HepG2 (cell line): ENCODE measurements around the gene CLASP1. TPM values are rescaled to one million over a fixed set of nuclear protein-coding genes. Genes with fewer than 3 reads are reported as not detected.

Experiments
- ATAC-seq: fragments of 200-7000 bp; cut with Tn5 transposase; 3 replicates; pipeline ENCODE4 v1.9.1; 2020; ENCODE audit warnings: mild to moderate bottlenecking, moderate library complexity
- BruUV-seq: library from RNA; stranded (reverse); fragments of 400-500 nt; replicated peaks from 2 replicates; lab custom pipeline; 2021; lab: Mats Ljungman, UMichigan
- CTCF ChIA-PET: fragments of 300-600 bp; formaldehyde crosslinking; extraction: SDS; loops from one replicate; lab custom pipeline; 2021; ENCODE audit warnings: low total read pairs, inconsistent platforms, low intra/inter-chr PET ratio; lab: Yijun Ruan, JAX
- POLR2A ChIA-PET: fragments of 350-600 bp; sonication (Branson Sonifier 250); formaldehyde crosslinking; loops from one replicate; lab custom pipeline; 2020; ENCODE audit warnings: antibody characterized with exemption, inconsistent platforms; lab: Yijun Ruan, JAX
- DNase-seq: peaks from one replicate; pipeline ENCODE4 v3.0.0-alpha.2; 2015; ENCODE audit warnings: low spot score
- FAIRE-seq: peaks from 3 replicates; lab custom pipeline; 2011; peaks lifted over from hg19 to GRCh38; lab: Jason Lieb, UNC
- H2AFZ ChIP-seq: one replicate; pipeline ENCODE4 v1.6.1; 2011; ENCODE audit warnings: low read length, inconsistent platforms
- H3K27ac ChIP-seq: fragments of 300-600 bp; 3 replicates; pipeline ENCODE4 v1.8.0; 2011; ENCODE audit warnings: mixed run types, mild to moderate bottlenecking, mixed read lengths, low read length, inconsistent platforms; ENCODE audit not compliant: insufficient read depth; ENCODE audit errors: extremely low read length
- H3K27me3 ChIP-seq, 2 experiments: fragments of 200-600 bp in 1 of 2; 2 replicates in 1 of 2; 3 replicates in 1 of 2; pipeline versions ENCODE4 v1.6.0 to v1.8.0; 2011; ENCODE audit warnings: low read length in 2 of 2, mild to moderate bottlenecking in 2 of 2, moderate library complexity in 2 of 2, inconsistent platforms in 1 of 2; ENCODE audit not compliant: insufficient read depth in 2 of 2, control insufficient read depth in 1 of 2
- H3K36me3 ChIP-seq, 2 experiments: fragments of 200-600 bp in 1 of 2; replicated peaks in 1 of 2; 2 replicates in 1 of 2; 3 replicates in 1 of 2; pipeline versions ENCODE4 v1.5.1 to v1.8.0; 2011; ENCODE audit warnings: low read length in 2 of 2, inconsistent platforms in 1 of 2; ENCODE audit not compliant: insufficient read depth in 2 of 2, control insufficient read depth in 1 of 2
- H3K4me1 ChIP-seq: 2 replicates; pipeline ENCODE4 v1.5.1; 2012; ENCODE audit warnings: low read length, inconsistent platforms; ENCODE audit not compliant: insufficient read depth
- H3K4me2 ChIP-seq: 2 replicates; pipeline ENCODE4 v1.6.0; 2011; ENCODE audit warnings: low read depth, low read length, inconsistent platforms
- H3K4me3 ChIP-seq, 3 experiments: fragments of 200-600 bp in 1 of 3; sonication (generic), shearing (Covaris generic) in 1 of 3; replicated peaks in 1 of 3; 2 replicates each; pipeline ENCODE4 v1.5.1; 2011 to 2016; ENCODE audit warnings: low read length in 3 of 3, inconsistent platforms in 2 of 3, low read depth in 2 of 3, mild to moderate bottlenecking in 2 of 3, control low read depth in 1 of 3, mixed read lengths in 1 of 3; ENCODE audit not compliant: insufficient read depth in 1 of 3
- H3K79me2 ChIP-seq: one replicate; pipeline ENCODE4 v1.6.1; 2011; ENCODE audit warnings: low read length, inconsistent platforms; ENCODE audit not compliant: insufficient read depth
- H3K9ac ChIP-seq: 2 replicates; pipeline ENCODE4 v1.6.0; 2011; ENCODE audit warnings: mild to moderate bottlenecking, low read depth, low read length, inconsistent platforms; ENCODE audit not compliant: insufficient read depth
- H3K9me3 ChIP-seq: 2 replicates; pipeline ENCODE4 v1.5.1; 2012; ENCODE audit warnings: mild to moderate bottlenecking, low read length
- H4K20me1 ChIP-seq: 2 replicates; pipeline ENCODE4 v1.6.0; 2011; ENCODE audit warnings: inconsistent platforms, mild to moderate bottlenecking, low read length, moderate library complexity; ENCODE audit not compliant: insufficient read depth
- DNMT3B ChIP-seq: conservative IDR thresholded peaks from 2 replicates; pipeline ENCODE4 v1.6.1; 2016; ENCODE audit warnings: missing biosample characterization, control low read depth
- IRX3 ChIP-seq: sonication (generic); formaldehyde crosslinking; IDR thresholded peaks from 2 replicates; pipeline ENCODE4 v1.8.1; 2023; ENCODE audit warnings: mild to moderate bottlenecking, low read depth, missing genetic modification reagents, borderline replicate concordance
- KMT2B ChIP-seq: IDR thresholded peaks from 2 replicates; pipeline ENCODE4 v1.6.1; 2016; ENCODE audit warnings: missing genetic modification reagents, missing compliant biosample characterization
- MEF2D ChIP-seq: sonication (generic); formaldehyde crosslinking; IDR thresholded peaks from 2 replicates; pipeline ENCODE4 v1.5.1; 2020; ENCODE audit warnings: mild to moderate bottlenecking, missing genetic modification reagents
- ZBTB2 ChIP-seq: sonication (generic); formaldehyde crosslinking; IDR thresholded peaks from 2 replicates; pipeline ENCODE4 v1.8.0; 2022; ENCODE audit warnings: low read depth, missing genetic modification reagents
- ZNF558 ChIP-seq: sonication (generic); formaldehyde crosslinking; IDR thresholded peaks from 2 replicates; pipeline ENCODE4 v1.9.0; 2022; ENCODE audit warnings: mild to moderate bottlenecking, missing genetic modification reagents, borderline replicate concordance
- WGBS: methylation state at CpG from one replicate; pipeline ENCODE4 v1.1.6; 2017; ENCODE audit warnings: low lambda C conversion rate; 5-methylcytosine and 5-hydroxymethylcytosine counted together
- in situ Hi-C: cut with HindIII; loops from 2 replicates; pipeline ENCODE4 v1.10.0; 2017; ENCODE audit warnings: low pct_unique_long_range_greater_than_20kb; ENCODE audit not compliant: extremely low pct_ligation_motif_present
- intact Hi-C: fragments of 100-400 bp; cut with micrococcal nuclease; formaldehyde crosslinking; loops from one replicate; pipeline ENCODE4 v1.10.0; 2022; ENCODE audit not compliant: unreplicated experiment
- polyA plus RNA-seq, 8 experiments: library from polyadenylated mRNA; depleted of rRNA in 3 of 8; stranded (reverse) in 7 of 8; unstranded in 1 of 8; fragments of >200 nt; fragmentation: Illumina TruSeq in 4 of 8; extraction: Trizol in 4 of 8; gene quantifications; 2 replicates each; pipeline versions ENCODE4 v1.2.1 to v1.2.3, GENCODE V29; 2011 to 2016; ENCODE audit warnings: low read depth in 4 of 8, missing spikeins in 1 of 8, mixed read lengths in 1 of 8; ENCODE audit not compliant: insufficient read depth in 1 of 8
- total RNA-seq, 5 experiments: library from RNA; depleted of rRNA; stranded (reverse); fragments of >200 nt; fragmentation: Illumina TruSeq; extraction: Trizol; gene quantifications; 2 replicates each; pipeline ENCODE4 v1.2.3, GENCODE V29; 2016; ENCODE audit warnings: low read depth in 1 of 5
- TF ChIP-seq, protein P1 (sequence below): sonication (generic); formaldehyde crosslinking; IDR thresholded peaks from 2 replicates; pipeline ENCODE4 v1.5.0; 2020; ENCODE audit warnings: mild to moderate bottlenecking, missing genetic modification reagents, borderline replicate concordance

Gene CLASP1
- total and polyA plus RNA-seq, 2 of the 13 experiments (the other 11 are each of a cell fraction or from before 2014, with no cell fraction given) = 11.7 to 47.9 TPM

GRCh38 chr2:121468936-121469335 lies 180.3 kb downstream of the CLASP1 start:
- BruUV-seq = no TSS peak
- Histone ChIP-seq H3K79me2 (no peaks in the 10 kb centered on the region), H3K27ac (no peak overlapping the region), H3K27me3 (no peaks in the 10 kb centered on the region), H3K9ac (no peak overlapping the region), H3K4me2 (no peak overlapping the region), H4K20me1 (no peaks in the 10 kb centered on the region), H2AFZ (no peak overlapping the region)
- WGBS = 98% methylated on average over 6 of the region's 6 CpGs
- FAIRE-seq = no peak
- in situ Hi-C loops = no loop called here
- CTCF ChIA-PET = no interaction called here
- POLR2A ChIA-PET = no interaction called here
- TF ChIP-seq IRX3 (CRISPR knock-in tag) (no peak), MEF2D (CRISPR knock-in tag) (no peak), ZBTB2 (CRISPR knock-in tag) (no peak), ZNF558 (CRISPR knock-in tag) (no peak), DNMT3B (CRISPR knock-in tag) (no peak), KMT2B (CRISPR knock-in tag) (no peak)
- TF ChIP-seq, protein P1, sequence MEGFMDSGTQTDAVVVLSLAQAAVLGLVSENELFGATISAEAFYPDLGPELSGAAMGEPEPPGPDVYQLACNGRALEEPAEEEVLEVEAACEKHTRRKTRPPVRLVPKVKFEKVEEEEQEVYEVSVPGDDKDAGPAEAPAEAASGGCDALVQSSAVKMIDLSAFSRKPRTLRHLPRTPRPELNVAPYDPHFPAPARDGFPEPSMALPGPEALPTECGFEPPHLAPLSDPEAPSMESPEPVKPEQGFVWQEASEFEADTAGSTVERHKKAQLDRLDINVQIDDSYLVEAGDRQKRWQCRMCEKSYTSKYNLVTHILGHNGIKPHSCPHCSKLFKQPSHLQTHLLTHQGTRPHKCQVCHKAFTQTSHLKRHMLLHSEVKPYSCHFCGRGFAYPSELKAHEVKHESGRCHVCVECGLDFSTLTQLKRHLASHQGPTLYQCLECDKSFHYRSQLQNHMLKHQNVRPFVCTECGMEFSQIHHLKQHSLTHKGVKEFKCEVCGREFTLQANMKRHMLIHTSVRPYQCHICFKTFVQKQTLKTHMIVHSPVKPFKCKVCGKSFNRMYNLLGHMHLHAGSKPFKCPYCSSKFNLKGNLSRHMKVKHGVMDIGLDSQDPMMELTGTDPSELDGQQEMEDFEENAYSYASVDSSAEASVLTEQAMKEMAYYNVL (CRISPR knock-in tag) = no peak
- TF ChIP-seq, all 625 proteins: peak for 0
- DNase-seq (no peak), ATAC-seq (no peak; the same call in 2 of the 3 replicates)
- Histone ChIP-seq H3K36me3 (peaks cover 16 to 57% of the 10 kb centered on the region in 2 experiments), H3K4me3 (no peak overlapping the region), H3K9me3 (no peaks in the 10 kb centered on the region), H3K4me1 (peaks cover 5% of the 10 kb centered on the region)
- intact Hi-C loops = no loop called here
